Body of pancreas (tissue), 4 donors: Measurements from ENCODE around the gene EEFSEC. TPM values are rescaled to one million over a fixed set of nuclear protein-coding genes. Genes with fewer than 3 reads are reported as not detected.

Source experiments
- ATAC-seq: fragments of 150-250 bp; one replicate; pipeline ENCODE4 v1.9.1; 2016
- DNase-seq, 4 donors: peaks; one replicate each; pipeline ENCODE4 v3.0.0-alpha.2; 2019
- H3K27ac ChIP-seq, 4 donors: fragments of 200-600 bp; sonication (generic); 1 replicate in 3 of 4; 2 replicates in 1 of 4; pipeline versions ENCODE4 v1.5.1 to v1.6.1; 2016 to 2019; ENCODE audit warnings: mild to moderate bottlenecking in 1 of 4, mixed read lengths in 1 of 4, moderate library complexity in 1 of 4
- H3K27me3 ChIP-seq, 2 donors: fragments of 200-600 bp; sonication (generic); one replicate each; pipeline ENCODE4 v1.6.0; 2016; ENCODE audit warnings: mild to moderate bottlenecking in 1 of 2
- H3K36me3 ChIP-seq, 2 donors: fragments of 200-600 bp; sonication (generic); replicated peaks in 1 of 2; 2 replicates each; pipeline ENCODE4 v1.5.1; 2016; ENCODE audit warnings: low read depth in 2 of 2; ENCODE audit not compliant: insufficient read depth in 1 of 2
- H3K4me1 ChIP-seq: fragments of 200-600 bp; sonication (generic); one replicate; pipeline ENCODE4 v1.6.0; 2016
- H3K4me3 ChIP-seq, 2 donors: fragments of 200-600 bp; sonication (generic); 1 replicate in 1 of 2; 2 replicates in 1 of 2; pipeline ENCODE4 v1.5.1; 2016 to 2019
- H3K9me3 ChIP-seq, 3 donors: fragments of 200-600 bp; sonication (generic); 1 replicate in 2 of 3; 2 replicates in 1 of 3; pipeline ENCODE4 v1.5.1; 2016
- POLR2A ChIP-seq, 3 donors: fragments of 450-650 bp; IDR thresholded peaks; one replicate each; pipeline ENCODE4 v1.6.1; 2016; ENCODE audit warnings: antibody characterized with exemption in 3 of 3, mild to moderate bottlenecking in 2 of 3
- WGBS, 2 donors: methylation state at CpG; one replicate each; pipeline ENCODE4 v1.1.5; 2017; 5-methylcytosine and 5-hydroxymethylcytosine counted together
- intact Hi-C: fragments of 100-400 bp; cut with DNase I; formaldehyde crosslinking; loops from one replicate; pipeline ENCODE4 v1.15.1; 2023
- total RNA-seq, 2 donors: library from RNA; depleted of rRNA; stranded (reverse); fragments of >200 nt; gene quantifications; one replicate each; pipeline ENCODE4 v1.1.0, GENCODE V29; 2016
- TF ChIP-seq, protein P1 (sequence below), 7 experiments: fragments of 450-650 bp in 4 of 7; fragments of 200-600 bp in 3 of 7; sonication (generic) in 3 of 7; IDR thresholded peaks; one replicate each; pipeline ENCODE4 v1.5.1; 2016 to 2019; ENCODE audit warnings: antibody characterized with exemption in 7 of 7

Gene EEFSEC
- total RNA-seq, 2 donors from 2014 or later, result 8.6 to 33.0 TPM

DNA sequence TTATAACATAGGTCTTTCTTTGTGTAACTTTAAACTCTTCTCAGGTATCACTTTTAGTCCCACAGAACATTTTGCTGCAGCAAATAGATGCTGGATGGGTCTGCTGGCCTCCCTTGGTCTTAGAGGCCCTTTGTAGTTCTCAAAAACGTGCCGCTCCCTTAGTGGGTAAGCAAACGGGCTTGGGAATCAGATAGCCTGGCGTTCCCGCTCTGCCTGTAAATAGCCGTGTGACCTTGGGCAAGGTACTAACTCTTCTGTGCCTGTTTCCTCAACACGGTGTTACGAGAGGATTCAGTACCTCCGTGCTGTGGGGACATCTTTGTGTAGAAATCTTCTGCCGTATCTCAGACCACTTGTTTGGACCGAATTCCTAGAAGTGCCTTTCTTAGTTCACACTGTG, 249.0 kb downstream of the EEFSEC start:
- intact Hi-C loops, result no loop called here
- TF ChIP-seq, protein P1, sequence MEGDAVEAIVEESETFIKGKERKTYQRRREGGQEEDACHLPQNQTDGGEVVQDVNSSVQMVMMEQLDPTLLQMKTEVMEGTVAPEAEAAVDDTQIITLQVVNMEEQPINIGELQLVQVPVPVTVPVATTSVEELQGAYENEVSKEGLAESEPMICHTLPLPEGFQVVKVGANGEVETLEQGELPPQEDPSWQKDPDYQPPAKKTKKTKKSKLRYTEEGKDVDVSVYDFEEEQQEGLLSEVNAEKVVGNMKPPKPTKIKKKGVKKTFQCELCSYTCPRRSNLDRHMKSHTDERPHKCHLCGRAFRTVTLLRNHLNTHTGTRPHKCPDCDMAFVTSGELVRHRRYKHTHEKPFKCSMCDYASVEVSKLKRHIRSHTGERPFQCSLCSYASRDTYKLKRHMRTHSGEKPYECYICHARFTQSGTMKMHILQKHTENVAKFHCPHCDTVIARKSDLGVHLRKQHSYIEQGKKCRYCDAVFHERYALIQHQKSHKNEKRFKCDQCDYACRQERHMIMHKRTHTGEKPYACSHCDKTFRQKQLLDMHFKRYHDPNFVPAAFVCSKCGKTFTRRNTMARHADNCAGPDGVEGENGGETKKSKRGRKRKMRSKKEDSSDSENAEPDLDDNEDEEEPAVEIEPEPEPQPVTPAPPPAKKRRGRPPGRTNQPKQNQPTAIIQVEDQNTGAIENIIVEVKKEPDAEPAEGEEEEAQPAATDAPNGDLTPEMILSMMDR (IDR thresholded peaks at IDR 0.05), result no peak
- no peak for TF ChIP-seq POLR2A (IDR thresholded peaks at IDR 0.05)
- ATAC-seq, result peak; percentile 73
- peaks cover 48% of the 10 kb centered on the region for H3K4me1 ChIP-seq
- H3K27ac ChIP-seq, result peak overlapping the region; percentile 44 to 84 (median 66)
- DNase-seq, result peak; percentile 47 to 85 (median 78)
- no peak overlapping the region for H3K4me3 ChIP-seq
- no peaks in the 10 kb centered on the region for H3K36me3 ChIP-seq
- 25 to 42% methylated on average over 11 of the region's 11 CpGs for WGBS, 2 donors
- H3K9me3 ChIP-seq, result no peaks in the 10 kb centered on the region
- no peaks in the 10 kb centered on the region for H3K27me3 ChIP-seq

DNA sequence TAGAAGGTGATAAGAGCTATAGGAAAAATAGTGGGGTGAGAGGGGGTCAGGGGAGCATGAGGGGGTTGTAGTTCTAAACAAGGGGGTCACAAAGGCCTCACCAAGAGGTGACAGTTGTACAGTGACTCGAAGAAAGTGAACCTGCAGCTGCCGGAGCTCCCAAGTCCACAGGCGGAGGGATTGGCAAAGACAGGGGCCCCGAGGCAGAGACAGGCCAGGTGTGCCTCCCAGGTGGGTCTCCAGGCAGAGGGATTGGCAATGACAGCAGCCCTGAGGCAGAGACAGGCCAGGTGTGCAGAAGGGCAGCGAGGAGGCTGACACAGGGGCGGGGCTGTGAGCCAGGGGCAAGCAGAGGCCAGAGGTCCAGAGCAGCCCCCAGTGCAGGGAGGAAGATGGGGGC, 249.7 kb downstream of the EEFSEC start:
- 42 to 43% methylated on average over 6 of the region's 6 CpGs for WGBS, 2 donors
- peak; percentile 22 for ATAC-seq
- TF ChIP-seq POLR2A (IDR thresholded peaks at IDR 0.05), result no peak
- TF ChIP-seq, protein P1 (IDR thresholded peaks at IDR 0.05), result no peak
- peak overlapping the region; percentile 44 to 84 (median 66) for H3K27ac ChIP-seq
- no peaks in the 10 kb centered on the region for H3K36me3 ChIP-seq
- no peaks in the 10 kb centered on the region for H3K27me3 ChIP-seq
- H3K4me3 ChIP-seq, result no peak overlapping the region
- H3K9me3 ChIP-seq, result no peaks in the 10 kb centered on the region
- peak in 3 of 4 donors; percentile 50 to 71 (median 54) for DNase-seq
- peaks cover 48% of the 10 kb centered on the region for H3K4me1 ChIP-seq
- intact Hi-C loops, result no loop called here

DNA sequence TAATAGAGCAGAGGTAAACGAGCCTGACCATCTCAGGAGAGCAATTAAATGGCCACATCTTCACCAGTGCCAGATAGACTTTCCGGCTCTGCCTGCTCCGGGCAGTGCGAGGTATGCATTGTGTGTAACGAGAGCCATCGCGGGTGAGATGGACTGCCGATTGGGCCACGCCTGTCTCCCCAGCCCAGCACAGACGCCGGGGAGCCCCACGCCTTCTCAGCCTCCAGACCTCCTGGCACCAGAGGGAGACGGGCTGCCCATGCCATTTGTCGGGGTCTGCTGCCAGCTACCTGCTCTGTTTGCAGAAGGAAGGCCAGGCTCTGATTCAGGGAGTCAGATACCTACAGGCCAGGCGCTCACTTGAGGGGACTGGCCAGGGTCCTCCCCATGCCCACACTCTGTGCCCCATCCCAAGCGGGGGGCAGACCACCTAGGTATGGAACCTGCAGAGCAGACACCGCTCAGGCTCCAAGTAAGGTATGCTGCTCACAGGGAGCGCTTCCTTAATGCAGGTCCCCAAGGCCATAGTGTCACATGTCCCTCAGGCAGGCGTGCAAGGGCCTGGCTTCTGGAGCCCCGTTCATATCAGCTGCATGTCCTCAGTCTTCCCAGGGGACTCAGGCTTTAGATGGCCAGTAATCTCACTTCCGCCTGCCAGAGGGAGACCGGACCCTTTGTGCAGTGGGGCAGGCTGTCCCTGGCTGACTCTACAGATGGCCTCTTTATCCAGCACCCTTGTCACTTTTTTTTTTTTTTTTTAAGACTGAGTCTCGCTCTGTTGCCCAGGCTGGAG, 251.2 kb downstream of the EEFSEC start:
- Histone ChIP-seq H3K27ac (peak overlapping the region in 1 of 4 donors; percentile 84), H3K4me1 (peaks cover 58% of the 10 kb centered on the region), H3K9me3 (no peaks in the 10 kb centered on the region), H3K36me3 (no peaks in the 10 kb centered on the region), H3K27me3 (no peaks in the 10 kb centered on the region), H3K4me3 (no peak overlapping the region)
- intact Hi-C loops, result no loop called here
- 70 to 79% methylated on average over 10 to 21 of the region's 23 CpGs for WGBS, 2 donors
- ATAC-seq, result no peak
- peak in 3 of 4 donors; percentile 33 to 66 (median 45) for DNase-seq
- no peak for TF ChIP-seq POLR2A (IDR thresholded peaks at IDR 0.05)
- TF ChIP-seq, protein P1 (IDR thresholded peaks at IDR 0.05), result no peak

DNA sequence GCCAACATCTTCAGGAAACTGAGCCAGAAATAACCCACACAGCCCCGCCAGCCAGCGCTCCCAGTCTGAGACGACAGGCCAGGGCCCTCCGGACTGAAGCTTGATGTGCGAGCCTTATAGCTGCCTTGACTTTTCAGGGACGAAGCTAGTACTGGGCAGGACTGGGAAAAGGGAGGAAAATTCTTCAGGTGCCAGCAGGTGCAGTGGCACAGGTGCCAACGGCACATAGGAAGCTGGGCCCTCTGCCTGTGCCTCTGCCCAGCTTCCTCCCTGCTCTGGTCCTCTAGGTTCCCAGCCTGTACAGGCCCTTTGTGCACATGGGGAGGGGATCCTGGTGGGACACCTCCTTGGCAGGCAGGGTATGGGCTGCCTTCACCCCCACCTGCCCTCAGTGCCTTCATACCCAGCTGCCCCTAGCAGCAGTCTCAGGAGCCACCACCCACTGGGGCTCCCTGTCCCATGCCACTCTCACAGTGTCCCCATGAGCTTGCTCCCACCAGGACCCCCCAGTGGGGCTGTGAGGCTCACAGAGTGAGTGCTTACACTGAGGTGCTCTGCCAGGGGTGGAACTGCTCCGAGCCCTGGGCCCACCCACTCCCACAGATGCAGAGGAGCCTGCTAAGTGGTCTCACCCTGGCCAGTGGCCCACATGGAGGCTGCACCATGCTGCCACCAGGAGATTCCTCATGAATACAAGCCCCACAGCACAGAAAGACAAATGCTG, 252.4 kb downstream of the EEFSEC start:
- H3K9me3 ChIP-seq, result no peaks in the 10 kb centered on the region
- H3K4me1 ChIP-seq, result peaks cover 71% of the 10 kb centered on the region
- TF ChIP-seq, protein P1 (IDR thresholded peaks at IDR 0.05), result peak in 1 of 7 experiments; percentile 7
- no peak for TF ChIP-seq POLR2A (IDR thresholded peaks at IDR 0.05)
- H3K4me3 ChIP-seq, result no peak overlapping the region
- H3K27ac ChIP-seq, result peak overlapping the region in 2 of 4 donors; percentile 20 to 84
- ATAC-seq, result no peak
- H3K27me3 ChIP-seq, result no peaks in the 10 kb centered on the region
- WGBS, 2 donors, result 53 to 58% methylated on average over 4 to 8 of the region's 8 CpGs
- DNase-seq, result peak in 3 of 4 donors; percentile 57 to 73 (median 61)
- no peaks in the 10 kb centered on the region for H3K36me3 ChIP-seq
- intact Hi-C loops, result no loop called here
